ENCODE data around the gene ADPRS. TPM values are rescaled to one million over a fixed set of nuclear protein-coding genes. Genes with fewer than 3 reads are reported as not detected.
A peak's percentile ranks its signal among the peaks of the same experiment; 100 is the strongest.

The ADPRS gene
- total RNA-seq, 1 experiment from 2014 or later: 83.0 TPM

GRCh38 chr1:36098650-36099365, 10.1 kb downstream of the ADPRS start:
- ChIA-PET POLR2A (ENCODE audit: unreplicated experiment) (no interaction called here), CTCF (no interaction called here)
- no peak overlapping the region for H3K27ac ChIP-seq (ENCODE audit: low read length)
- no peak for ATAC-seq
- no peak overlapping the region for H3K4me3 ChIP-seq (ENCODE audit: low read length)
- no peak for DNase-seq
- H3K4me2 ChIP-seq (ENCODE audit: low read length): no peak overlapping the region
- no peak overlapping the region for H2AFZ ChIP-seq (ENCODE audit: low read length)
- H3F3A ChIP-seq (ENCODE audit: low read length, unreplicated experiment): no peaks in the 10 kb centered on the region
- no peaks in the 10 kb centered on the region for H4K20me1 ChIP-seq (ENCODE audit: low read length)
- intact Hi-C loops (cut with micrococcal nuclease): loop anchor here (1.0 to 5.0 kb wide), 2 partner anchors 89 to 188 kb away; no protein-coding TSS in a partner anchor
- no peaks in the 10 kb centered on the region for H3K27me3 ChIP-seq (ENCODE audit: low read length)
- TF ChIP-seq EZH2phosphoT487 (IDR thresholded peaks at IDR 0.05; ENCODE audit: borderline replicate concordance, low read length) (no peak), CTCF (conservative IDR thresholded peaks at IDR 0.05; ENCODE audit: low read depth, low read length) (no peak), EZH2 (IDR thresholded peaks at IDR 0.05; ENCODE audit: low read length, unreplicated experiment) (no peak)
- H3K36me3 ChIP-seq (ENCODE audit: low read depth, low read length): peaks cover 12% of the 10 kb centered on the region; the same call in 1 of the 2 replicates
- no peaks in the 10 kb centered on the region for H3K79me2 ChIP-seq (ENCODE audit: low read length)
- no peak overlapping the region for H3K9ac ChIP-seq (ENCODE audit: low read length)
- BruUV-seq (replicated peaks): no TSS peak
- no peaks in the 10 kb centered on the region for H3K9me3 ChIP-seq (ENCODE audit: low read length)
- no peaks in the 10 kb centered on the region for H3K9me2 ChIP-seq (replicated peaks; ENCODE audit: low read length)
- no peaks in the 10 kb centered on the region for H3K4me1 ChIP-seq (ENCODE audit: insufficient read depth, low read length)

- TF ChIP-seq EZH2 (IDR thresholded peaks at IDR 0.05; ENCODE audit: low read length, unreplicated experiment) (no peak), CTCF (conservative IDR thresholded peaks at IDR 0.05; ENCODE audit: low read depth, low read length) (peak; percentile 95)
- no peak overlapping the region for H3K9ac ChIP-seq (ENCODE audit: low read length)
- no peaks in the 10 kb centered on the region for H3K27me3 ChIP-seq (ENCODE audit: low read length)
- H2AFZ ChIP-seq (ENCODE audit: low read length): 0 out of 2 replicates have a peak overlapping the region, but pooled peaks have one; percentile 41
- ChIA-PET CTCF (no interaction called here), POLR2A (ENCODE audit: unreplicated experiment) (no interaction called here)
- BruUV-seq (replicated peaks): no TSS peak
- H3K9me2 ChIP-seq (replicated peaks; ENCODE audit: low read length): no peaks in the 10 kb centered on the region
- DNase-seq (peak; percentile 85), ATAC-seq (peak; percentile 90)
- H3F3A ChIP-seq (ENCODE audit: low read length, unreplicated experiment): no peaks in the 10 kb centered on the region
- H3K36me3 ChIP-seq (ENCODE audit: low read depth, low read length): peaks cover 4% of the 10 kb centered on the region; the same call in 1 of the 2 replicates
- H3K27ac ChIP-seq (ENCODE audit: low read length): no peak overlapping the region
- intact Hi-C loops (cut with micrococcal nuclease): loop anchor here (1.0 to 5.0 kb wide), 3 partner anchors 34 to 187 kb away; no protein-coding TSS in a partner anchor
- H3K4me3 ChIP-seq (ENCODE audit: low read length): no peak overlapping the region
- no peaks in the 10 kb centered on the region for H3K79me2 ChIP-seq (ENCODE audit: low read length)
- peak overlapping the region; percentile 46; the same call in 1 of the 2 replicates for H3K4me2 ChIP-seq (ENCODE audit: low read length)
- no peaks in the 10 kb centered on the region for H3K9me3 ChIP-seq (ENCODE audit: low read length)
- no peaks in the 10 kb centered on the region for H4K20me1 ChIP-seq (ENCODE audit: low read length)
- H3K4me1 ChIP-seq (ENCODE audit: insufficient read depth, low read length): no peaks in the 10 kb centered on the region
Observed at GRCh38 chr1:36099681-36100341, 11.1 kb downstream of the ADPRS start.

GRCh38 chr1:36100376-36100775, 11.7 kb downstream of the ADPRS start:
- intact Hi-C loops (cut with micrococcal nuclease): loop anchor here (1.0 kb wide), 1 partner anchor 34 kb away; no protein-coding TSS in a partner anchor
- Histone ChIP-seq H3F3A (ENCODE audit: low read length, unreplicated experiment) (no peaks in the 10 kb centered on the region), H3K9ac (ENCODE audit: low read length) (no peak overlapping the region), H3K9me2 (replicated peaks; ENCODE audit: low read length) (no peaks in the 10 kb centered on the region), H3K4me1 (ENCODE audit: insufficient read depth, low read length) (no peaks in the 10 kb centered on the region), H4K20me1 (ENCODE audit: low read length) (no peaks in the 10 kb centered on the region), H3K9me3 (ENCODE audit: low read length) (no peaks in the 10 kb centered on the region), H3K27me3 (ENCODE audit: low read length) (no peaks in the 10 kb centered on the region), H3K79me2 (ENCODE audit: low read length) (no peaks in the 10 kb centered on the region), H3K4me2 (ENCODE audit: low read length) (no peak overlapping the region), H2AFZ (ENCODE audit: low read length) (0 out of 2 replicates have a peak overlapping the region, but pooled peaks have one; percentile 41), H3K4me3 (ENCODE audit: low read length) (no peak overlapping the region), H3K27ac (ENCODE audit: low read length) (no peak overlapping the region), H3K36me3 (ENCODE audit: low read depth, low read length) (no peaks in the 10 kb centered on the region)
- ChIA-PET POLR2A (ENCODE audit: unreplicated experiment) (no interaction called here), CTCF (no interaction called here)
- no peak for ATAC-seq
- TF ChIP-seq EZH2 (IDR thresholded peaks at IDR 0.05; ENCODE audit: low read length, unreplicated experiment) (no peak), EZH2phosphoT487 (IDR thresholded peaks at IDR 0.05; ENCODE audit: borderline replicate concordance, low read length) (no peak), CTCF (conservative IDR thresholded peaks at IDR 0.05; ENCODE audit: low read depth, low read length) (no peak)
- BruUV-seq (replicated peaks): no TSS peak
- no peak for DNase-seq

All from PC-3 (cell line).